ENCODE data around the gene LOXHD1.

Gene LOXHD1

DNA sequence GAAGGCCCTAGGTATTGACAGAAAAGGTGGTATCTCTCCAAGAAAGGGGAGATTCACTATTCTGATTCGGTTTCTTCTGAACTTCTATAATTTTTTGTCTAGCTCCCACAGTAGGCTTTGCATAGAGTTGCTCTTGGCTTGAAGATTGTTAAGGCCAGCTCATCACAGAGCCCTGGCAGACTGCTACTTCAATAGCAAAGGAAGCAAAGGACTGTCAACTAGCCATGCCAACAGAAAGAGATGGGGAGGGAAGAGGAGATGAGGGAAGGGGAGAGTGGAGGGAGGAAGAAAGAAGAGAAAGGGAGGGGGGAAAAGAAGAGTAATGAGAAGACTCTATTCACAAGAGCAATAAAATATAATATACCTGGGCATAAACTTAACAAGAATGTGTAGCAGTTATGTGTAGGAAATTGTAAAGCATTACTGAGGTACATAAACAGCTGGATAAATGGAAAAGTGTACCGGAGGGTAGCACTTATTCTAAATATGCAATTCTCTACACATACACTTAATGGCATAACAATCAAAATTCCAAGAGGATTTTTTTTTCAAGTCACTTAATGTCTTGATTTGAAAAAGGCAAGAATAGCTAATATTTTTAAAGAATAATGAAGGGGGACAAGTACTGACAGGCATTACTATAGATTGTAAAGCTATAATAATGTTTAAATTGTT lies 102.5 kb downstream of the LOXHD1 start:
- TF ChIP-seq, protein P1, sequence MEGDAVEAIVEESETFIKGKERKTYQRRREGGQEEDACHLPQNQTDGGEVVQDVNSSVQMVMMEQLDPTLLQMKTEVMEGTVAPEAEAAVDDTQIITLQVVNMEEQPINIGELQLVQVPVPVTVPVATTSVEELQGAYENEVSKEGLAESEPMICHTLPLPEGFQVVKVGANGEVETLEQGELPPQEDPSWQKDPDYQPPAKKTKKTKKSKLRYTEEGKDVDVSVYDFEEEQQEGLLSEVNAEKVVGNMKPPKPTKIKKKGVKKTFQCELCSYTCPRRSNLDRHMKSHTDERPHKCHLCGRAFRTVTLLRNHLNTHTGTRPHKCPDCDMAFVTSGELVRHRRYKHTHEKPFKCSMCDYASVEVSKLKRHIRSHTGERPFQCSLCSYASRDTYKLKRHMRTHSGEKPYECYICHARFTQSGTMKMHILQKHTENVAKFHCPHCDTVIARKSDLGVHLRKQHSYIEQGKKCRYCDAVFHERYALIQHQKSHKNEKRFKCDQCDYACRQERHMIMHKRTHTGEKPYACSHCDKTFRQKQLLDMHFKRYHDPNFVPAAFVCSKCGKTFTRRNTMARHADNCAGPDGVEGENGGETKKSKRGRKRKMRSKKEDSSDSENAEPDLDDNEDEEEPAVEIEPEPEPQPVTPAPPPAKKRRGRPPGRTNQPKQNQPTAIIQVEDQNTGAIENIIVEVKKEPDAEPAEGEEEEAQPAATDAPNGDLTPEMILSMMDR (IDR thresholded peaks at IDR 0.05): no peak

- TF ChIP-seq, protein P1 (IDR thresholded peaks at IDR 0.05): no peak
These were observed 106.4 kb downstream of the LOXHD1 start for GRCh38 chr18:46550609-46551008.

GRCh38 chr18:46547520-46547919 lies 109.5 kb downstream of the LOXHD1 start:
- TF ChIP-seq, protein P1 (IDR thresholded peaks at IDR 0.05): no peak

DNA sequence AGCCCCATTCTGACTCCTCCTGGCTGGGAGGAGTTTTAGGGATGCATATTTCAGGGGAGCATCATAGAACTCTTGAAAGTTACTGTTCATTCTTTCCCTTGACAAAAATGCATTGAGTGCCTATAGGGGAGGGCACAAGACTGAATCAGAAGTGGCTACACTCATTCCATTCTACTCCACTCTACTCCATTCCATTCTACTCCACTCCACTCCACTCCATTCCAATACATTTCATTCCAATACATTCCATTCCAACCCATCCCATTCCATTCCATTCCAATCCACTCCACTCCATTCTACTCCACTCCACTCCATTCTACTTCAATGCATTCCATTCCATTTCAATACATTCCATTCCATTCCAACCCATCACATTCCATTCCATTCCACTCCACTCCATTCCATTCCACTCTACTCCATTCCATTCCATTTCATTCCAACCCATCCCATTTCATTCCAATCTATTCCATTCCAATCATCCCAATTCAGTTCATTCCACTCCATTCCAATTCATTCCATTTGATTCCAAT lies 110.8 kb downstream of the LOXHD1 start:
- TF ChIP-seq, protein P1 (IDR thresholded peaks at IDR 0.05): no peak

DNA sequence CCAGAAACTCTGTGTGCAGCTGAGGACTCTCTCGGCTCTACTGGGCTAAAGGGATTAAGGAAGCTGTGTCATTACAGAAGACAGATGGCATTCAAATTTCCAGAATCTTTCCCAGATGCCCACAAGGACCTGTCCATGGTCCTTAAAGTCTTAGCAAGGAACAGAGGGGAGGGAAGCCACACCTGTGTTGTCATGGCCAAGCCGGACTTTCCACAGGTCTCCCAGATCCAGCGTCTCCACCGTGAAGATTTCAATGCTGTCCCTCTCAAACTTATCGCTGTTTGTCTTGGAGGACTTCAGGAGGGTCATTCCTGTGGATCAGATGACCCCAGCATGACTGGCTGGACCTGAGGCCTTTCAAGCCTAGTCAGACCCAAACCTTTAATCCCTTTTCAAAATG lies 114.5 kb downstream of the LOXHD1 start:
- TF ChIP-seq, protein P1 (IDR thresholded peaks at IDR 0.05): no peak

DNA sequence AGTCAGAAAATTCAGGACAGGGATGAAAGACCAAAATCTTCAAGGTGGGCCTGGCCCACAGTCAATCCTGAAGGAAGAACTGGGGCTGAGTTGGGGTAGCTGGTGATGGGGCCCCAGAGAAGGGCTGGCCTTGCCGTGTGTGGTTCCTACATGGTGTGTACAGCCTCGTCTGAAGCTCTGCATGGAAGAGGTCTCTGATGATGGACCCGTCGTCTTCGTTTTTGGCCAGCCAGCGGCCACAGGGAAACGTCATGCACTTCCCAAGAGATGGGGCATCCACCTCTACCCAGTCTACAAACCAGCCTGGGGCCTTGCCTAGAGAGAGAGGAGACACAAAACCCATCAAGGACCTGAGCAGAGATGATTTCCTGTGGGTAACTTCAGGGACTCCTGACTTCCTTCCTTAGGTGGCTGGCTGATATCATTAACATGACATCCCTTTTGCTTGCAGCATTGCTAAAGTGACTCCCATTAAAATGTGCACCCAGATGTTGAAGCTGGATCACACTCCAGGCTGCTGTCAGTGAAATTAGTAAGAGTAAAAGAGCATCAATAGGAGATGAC lies 115.3 kb downstream of the LOXHD1 start:
- TF ChIP-seq, protein P1 (IDR thresholded peaks at IDR 0.05): no peak

- TF ChIP-seq, protein P1 (IDR thresholded peaks at IDR 0.05): no peak
These were observed 118.6 kb downstream of the LOXHD1 start for GRCh38 chr18:46538376-46538775.
